Fibroblast of the aortic adventitia (primary cell): ENCODE results near the gene TNRC6A. TPM values are rescaled to one million over a fixed set of nuclear protein-coding genes. Genes with fewer than 3 reads are reported as not detected.
"Not testable (repeated sequence)": the region's sequence is repeated elsewhere in the genome, so short reads cannot be mapped to it uniquely, and the experiment has no call there.

Source experiments
- DNase-seq: peaks from one replicate; pipeline ENCODE4 v3.0.0-alpha.2; 2010; ENCODE audit warnings: low read depth
- H3K4me3 ChIP-seq: 2 replicates; pipeline ENCODE4 v1.5.1; 2011; ENCODE audit warnings: low read depth, mild to moderate bottlenecking, control low read depth, low read length, moderate library complexity
- total RNA-seq: library from RNA; depleted of rRNA; stranded (reverse); fragments of >200 nt; gene quantifications from 2 replicates; pipeline ENCODE4 v1.2.3, GENCODE V29; 2012; ENCODE audit warnings: low replicate concordance
- TF ChIP-seq, protein P1 (sequence below): IDR thresholded peaks from 2 replicates; pipeline ENCODE4 v1.5.1; 2011; ENCODE audit warnings: mild to moderate bottlenecking, low read length, control low read depth, inconsistent platforms; ENCODE audit not compliant: insufficient read depth

Gene TNRC6A
- total RNA-seq, 1 donor, result 32.2 TPM

DNA sequence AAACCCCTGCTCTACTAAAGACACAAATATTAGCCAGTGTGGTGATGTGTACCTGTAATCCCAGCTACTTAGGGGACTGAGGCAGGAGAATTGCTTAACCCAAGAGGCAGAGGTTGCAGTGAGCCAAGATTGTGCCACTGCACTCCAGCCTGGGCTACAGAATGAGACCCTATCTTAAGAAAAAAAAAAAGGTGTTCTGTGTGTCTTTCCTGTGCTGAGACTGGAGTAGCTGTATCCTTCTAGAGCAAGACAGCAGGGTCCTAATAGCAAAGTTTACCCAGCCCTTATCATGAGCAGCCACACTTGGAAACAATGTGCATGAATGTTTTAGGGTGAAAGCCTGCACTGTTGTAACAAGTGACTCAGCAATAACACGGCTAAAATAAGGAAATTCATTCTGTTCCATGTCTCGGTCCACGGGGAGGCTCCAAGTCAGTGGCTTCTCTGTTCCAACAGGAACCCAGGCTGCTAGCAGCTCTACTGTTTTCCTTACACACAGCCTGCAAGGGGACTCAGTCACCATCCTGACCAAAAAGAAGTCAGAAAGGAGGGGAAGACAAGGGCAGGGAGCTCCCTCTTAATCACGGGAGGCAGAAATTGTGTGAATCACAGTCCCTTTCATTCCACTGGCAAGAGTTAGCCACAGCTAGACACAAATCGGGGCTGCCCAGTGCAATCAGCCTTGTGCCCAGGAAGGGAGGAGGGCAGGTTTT, 109.3 kb downstream of the TNRC6A start:
- DNase-seq, result peak; percentile 85
- peak overlapping the region; percentile 39 for H3K4me3 ChIP-seq
- TF ChIP-seq, protein P1, sequence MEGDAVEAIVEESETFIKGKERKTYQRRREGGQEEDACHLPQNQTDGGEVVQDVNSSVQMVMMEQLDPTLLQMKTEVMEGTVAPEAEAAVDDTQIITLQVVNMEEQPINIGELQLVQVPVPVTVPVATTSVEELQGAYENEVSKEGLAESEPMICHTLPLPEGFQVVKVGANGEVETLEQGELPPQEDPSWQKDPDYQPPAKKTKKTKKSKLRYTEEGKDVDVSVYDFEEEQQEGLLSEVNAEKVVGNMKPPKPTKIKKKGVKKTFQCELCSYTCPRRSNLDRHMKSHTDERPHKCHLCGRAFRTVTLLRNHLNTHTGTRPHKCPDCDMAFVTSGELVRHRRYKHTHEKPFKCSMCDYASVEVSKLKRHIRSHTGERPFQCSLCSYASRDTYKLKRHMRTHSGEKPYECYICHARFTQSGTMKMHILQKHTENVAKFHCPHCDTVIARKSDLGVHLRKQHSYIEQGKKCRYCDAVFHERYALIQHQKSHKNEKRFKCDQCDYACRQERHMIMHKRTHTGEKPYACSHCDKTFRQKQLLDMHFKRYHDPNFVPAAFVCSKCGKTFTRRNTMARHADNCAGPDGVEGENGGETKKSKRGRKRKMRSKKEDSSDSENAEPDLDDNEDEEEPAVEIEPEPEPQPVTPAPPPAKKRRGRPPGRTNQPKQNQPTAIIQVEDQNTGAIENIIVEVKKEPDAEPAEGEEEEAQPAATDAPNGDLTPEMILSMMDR, result no peak

DNA sequence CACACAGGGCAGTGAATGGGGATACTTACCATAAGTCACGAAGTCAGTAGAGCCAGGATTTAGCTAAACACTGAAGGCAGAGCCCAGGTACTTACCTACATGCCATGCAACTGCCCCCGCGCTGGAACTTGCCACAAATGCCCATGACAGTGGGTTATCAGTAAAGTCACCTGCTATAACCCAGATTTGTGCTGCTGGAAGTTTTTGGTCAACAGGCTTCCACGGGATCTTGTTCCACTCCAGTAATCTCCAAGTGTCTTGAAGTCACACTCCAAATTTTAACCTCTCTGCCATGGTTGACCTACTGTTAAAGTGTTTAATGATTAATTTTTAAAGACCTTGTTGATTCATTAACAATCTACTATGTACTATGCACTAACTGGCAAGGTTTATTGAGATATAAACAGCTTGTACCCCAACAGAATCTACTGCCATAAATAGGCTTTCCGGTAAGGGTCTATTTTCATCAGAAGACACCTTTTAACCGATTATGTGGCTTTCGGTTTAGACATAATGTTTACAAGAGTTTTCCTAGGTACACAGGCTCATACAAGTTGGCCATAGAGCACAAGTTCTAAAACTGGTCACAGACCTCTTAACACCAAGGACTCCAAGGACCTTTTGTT, 110.0 kb downstream of the TNRC6A start:
- TF ChIP-seq, protein P1, result no peak
- H3K4me3 ChIP-seq, result no peak overlapping the region
- no peak for DNase-seq

DNA sequence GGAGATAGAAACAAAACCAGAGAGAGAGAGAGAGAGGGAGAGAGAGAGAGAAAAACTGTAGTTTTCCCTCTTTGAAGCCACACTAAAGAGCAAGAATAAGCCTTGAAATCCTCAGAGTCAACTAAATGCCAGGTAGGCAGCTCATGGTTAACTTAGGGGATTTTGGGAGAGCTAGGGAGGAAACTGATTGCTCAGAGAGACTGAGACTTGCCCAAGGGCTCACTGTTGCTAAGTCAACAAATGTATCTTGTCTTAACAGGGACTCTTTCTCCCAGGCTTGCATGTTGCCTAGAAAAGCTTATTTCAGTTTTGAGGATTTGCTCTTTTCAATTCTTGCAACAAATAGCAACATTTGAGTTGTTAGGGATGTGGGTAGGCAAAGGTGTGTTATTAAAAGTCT, 111.8 kb downstream of the TNRC6A start:
- TF ChIP-seq, protein P1, result no peak
- no peak for DNase-seq
- no peak overlapping the region for H3K4me3 ChIP-seq

GRCh38 chr16:24844101-24845030, 114.9 kb downstream of the TNRC6A start:
- peak; percentile 20 for DNase-seq
- H3K4me3 ChIP-seq, result no peak overlapping the region
- TF ChIP-seq, protein P1, result no peak

GRCh38 chr16:24845031-24845365, 115.5 kb downstream of the TNRC6A start:
- DNase-seq, H3K4me3 ChIP-seq: not testable (repeated sequence)

DNA sequence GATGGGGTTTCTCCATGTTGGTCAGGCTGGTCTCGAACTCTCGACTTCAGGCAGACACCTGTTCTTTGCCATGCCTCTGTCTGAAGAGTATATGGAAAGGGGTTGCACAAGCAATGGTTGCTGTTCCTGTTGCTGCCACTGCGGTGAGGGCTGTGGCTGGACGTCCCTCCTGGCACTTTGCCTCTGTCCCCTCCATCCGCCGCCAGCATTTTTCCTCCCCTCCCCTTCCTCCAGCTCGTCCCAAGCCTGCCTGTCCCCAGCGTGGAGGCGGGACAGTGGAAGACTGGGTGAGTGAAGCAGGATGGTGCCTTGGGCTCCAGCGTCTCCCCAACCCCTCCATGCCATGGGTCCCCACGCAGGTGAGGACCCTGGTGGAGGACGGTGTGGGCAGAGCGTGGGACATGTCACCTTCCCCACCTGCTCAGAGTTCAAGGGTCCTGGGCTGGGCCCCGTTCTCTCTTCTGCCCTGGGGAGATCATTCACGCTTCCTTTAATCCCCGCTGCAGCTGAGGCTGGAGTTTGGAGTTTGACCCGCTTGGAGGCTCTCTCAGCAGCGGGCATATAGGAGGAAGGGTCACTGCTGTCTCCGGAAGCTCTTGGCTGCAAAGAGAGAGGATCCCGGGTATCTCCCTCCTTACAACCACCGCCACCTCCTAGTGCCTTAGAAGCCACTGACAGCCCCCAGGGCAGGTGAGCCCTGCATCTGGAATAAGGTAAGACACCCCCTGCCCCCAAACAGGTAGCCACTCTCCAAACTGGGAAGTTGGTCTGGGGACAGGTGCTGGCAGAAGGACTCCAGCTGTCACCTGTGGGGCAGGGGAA, 116.5 kb downstream of the TNRC6A start, which contains the start of gene SLC5A11:
Gene SLC5A11 (plus strand): TSS at position 238 of the 822 bp plus-strand sequence. CDS start 12,681 bp downstream, outside the sequence.
- no peak within 1 kb of the TSS for H3K4me3 ChIP-seq
- TF ChIP-seq, protein P1, result no peak
- DNase-seq, result no peak
